Activated T-cell treated with anti-CD3 and anti-CD28 coated beads, Interleukin-2, amount 50 U/mL, for 48 hours (primary cell): ENCODE results near the gene PODNL1.
A peak's percentile ranks its signal among the peaks of the same experiment; 100 is the strongest.
"Not testable (repeated sequence)": the region's sequence is repeated elsewhere in the genome, so short reads cannot be mapped to it uniquely, and the experiment has no call there.

Experiments
- DNase-seq, 2 experiments: peaks; one replicate each; pipeline ENCODE4 v3.0.0-alpha.2; 2020

The PODNL1 gene

GRCh38 chr19:13938301-13939064 is at the start of gene PODNL1:
Gene PODNL1 (minus strand): TSS chr19:13938417. CDS start chr19:13938181, 236 bp downstream.
- DNase-seq: no peak

- peak; percentile 33 to 35 for DNase-seq
Measured at GRCh38 chr19:13987101-13987890, 49.1 kb upstream of the PODNL1 start.

GRCh38 chr19:13986348-13986904 is 48.2 kb upstream of the PODNL1 start:
- peak; percentile 98 to 99 for DNase-seq

- peak in 1 of 2 experiments; percentile 51 for DNase-seq
Measured at GRCh38 chr19:13985771-13986347, 47.6 kb upstream of the PODNL1 start.

- DNase-seq: peak; percentile 43 to 52
Measured at GRCh38 chr19:13984875-13985741, 46.9 kb upstream of the PODNL1 start.

GRCh38 chr19:13984186-13984585 is 46.0 kb upstream of the PODNL1 start:
- DNase-seq: no peak

GRCh38 chr19:13983213-13983889 is 45.1 kb upstream of the PODNL1 start:
- no peak for DNase-seq

- no peak for DNase-seq
Measured at GRCh38 chr19:13982773-13983172, 44.6 kb upstream of the PODNL1 start.

GRCh38 chr19:13981988-13982501 is 43.8 kb upstream of the PODNL1 start:
- no peak for DNase-seq

GRCh38 chr19:13981467-13981866 is 43.2 kb upstream of the PODNL1 start:
- no peak for DNase-seq

- no peak for DNase-seq
Measured at GRCh38 chr19:13981021-13981420, 42.8 kb upstream of the PODNL1 start.

- DNase-seq: no peak
Measured at GRCh38 chr19:13980340-13980739, 42.1 kb upstream of the PODNL1 start.

- no peak for DNase-seq
Measured at GRCh38 chr19:13979686-13980085, 41.5 kb upstream of the PODNL1 start.

GRCh38 chr19:13979244-13979615 is 41.0 kb upstream of the PODNL1 start:
- DNase-seq: no peak

- peak; percentile 46 to 55 for DNase-seq
Measured at GRCh38 chr19:13978351-13979243, 40.4 kb upstream of the PODNL1 start.

- no peak for DNase-seq
Measured at GRCh38 chr19:13977803-13978202, 39.6 kb upstream of the PODNL1 start.

GRCh38 chr19:13976446-13976845 is 38.2 kb upstream of the PODNL1 start:
- DNase-seq: no peak

- no peak for DNase-seq
Measured at GRCh38 chr19:13975870-13976269, 37.7 kb upstream of the PODNL1 start.

GRCh38 chr19:13974073-13974472 is 35.9 kb upstream of the PODNL1 start:
- DNase-seq: no peak

GRCh38 chr19:13973479-13973878 is 35.3 kb upstream of the PODNL1 start:
- DNase-seq: not testable (repeated sequence)
